NCI-H446 treated with DMSO at 0.1 percent for 48 hours (cell line): Measurements from ENCODE around the gene NKAIN2.
"Not testable (repeated sequence)": the region's sequence is repeated elsewhere in the genome, so short reads cannot be mapped to it uniquely, and the experiment has no call there.

Experiments used
- DNase-seq: peaks from one replicate; lab custom pipeline; 2025; lab: John Stamatoyannopoulos, UW

Gene NKAIN2

GRCh38 chr6:124517339-124517738 is 713.7 kb downstream of the NKAIN2 start:
- DNase-seq = no peak

- no peak for DNase-seq
Measured at GRCh38 chr6:124520514-124520913, 716.8 kb downstream of the NKAIN2 start.

DNA sequence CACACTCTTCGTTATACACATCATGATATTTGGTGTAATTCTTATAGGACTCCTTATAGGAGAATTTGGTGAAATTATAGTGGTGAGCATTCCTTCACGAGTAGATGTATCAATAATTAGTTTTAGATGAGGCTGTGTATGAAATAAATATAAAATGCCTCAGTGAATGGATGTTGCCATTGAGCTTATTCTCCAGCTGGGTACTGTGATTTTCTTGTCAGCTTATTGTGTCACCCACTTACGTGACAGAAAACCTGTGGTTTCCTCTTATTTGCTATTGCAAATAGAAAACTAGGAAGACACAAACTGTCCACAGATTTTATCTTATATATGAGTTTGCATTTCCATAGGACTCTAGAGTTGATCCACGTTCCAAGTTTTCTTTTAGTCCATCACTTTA is 718.7 kb downstream of the NKAIN2 start:
- no peak for DNase-seq

GRCh38 chr6:124524491-124525200 is 721.0 kb downstream of the NKAIN2 start:
- DNase-seq = no peak

DNA sequence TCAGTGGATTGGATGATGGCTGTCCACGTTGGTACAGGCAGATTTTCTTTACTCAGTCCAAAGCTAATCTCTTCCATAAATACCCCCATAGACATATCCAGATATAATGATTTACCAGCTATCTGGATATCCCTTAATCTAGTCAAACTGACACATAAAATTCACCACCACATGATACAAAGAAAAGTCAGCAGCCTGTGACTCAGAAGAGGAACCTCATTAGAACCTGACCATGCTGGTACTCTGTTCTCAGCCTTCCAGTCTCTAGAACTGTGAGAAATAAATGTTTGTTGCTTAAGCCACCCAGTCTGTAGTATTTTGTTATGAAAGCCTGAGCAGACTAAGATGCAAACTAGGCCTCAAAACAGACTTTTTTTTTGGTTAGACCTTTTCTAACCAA is 727.3 kb downstream of the NKAIN2 start:
- DNase-seq = no peak

GRCh38 chr6:124535299-124535698 is 731.6 kb downstream of the NKAIN2 start:
- no peak for DNase-seq

- DNase-seq = no peak
Measured at GRCh38 chr6:124535746-124536145, 732.1 kb downstream of the NKAIN2 start.

- no peak for DNase-seq
Measured at GRCh38 chr6:124536157-124536841, 732.6 kb downstream of the NKAIN2 start.

DNA sequence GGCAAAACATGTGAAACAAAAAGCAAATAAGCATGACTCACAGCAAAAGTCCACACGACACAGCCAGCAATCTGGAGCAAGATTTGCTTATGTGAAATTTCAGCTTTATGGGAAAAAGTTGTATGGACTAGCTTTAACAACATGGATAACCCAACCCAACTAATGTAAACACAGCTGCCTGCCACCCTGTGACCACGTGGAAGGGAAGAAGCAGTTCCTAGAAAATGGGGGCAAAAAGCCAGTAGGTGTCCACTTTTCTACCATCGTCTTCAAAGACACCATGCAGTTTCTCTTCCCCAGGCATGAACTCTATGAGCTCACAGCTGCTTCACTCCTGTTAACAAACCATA is 733.2 kb downstream of the NKAIN2 start:
- DNase-seq = no peak

GRCh38 chr6:124539096-124539495 is 735.4 kb downstream of the NKAIN2 start:
- no peak for DNase-seq

DNA sequence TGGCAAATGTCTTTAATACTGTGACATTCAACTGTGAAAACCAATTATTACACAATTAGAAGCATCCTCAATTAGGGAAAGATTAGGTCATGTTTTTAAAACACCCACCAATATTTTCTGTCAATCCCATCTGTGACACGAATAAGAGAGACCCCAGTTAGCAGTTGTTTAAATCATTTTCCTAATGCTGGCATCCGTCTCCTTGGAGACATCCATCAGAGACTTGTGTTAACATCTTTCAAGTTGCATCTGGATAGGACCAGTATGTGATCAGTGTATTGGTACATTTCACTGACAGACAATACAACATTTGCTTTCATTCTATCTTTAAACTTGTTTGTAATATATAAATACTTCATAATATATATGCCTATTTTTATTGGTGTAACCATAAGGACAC is 737.9 kb downstream of the NKAIN2 start:
- DNase-seq = no peak

- no peak for DNase-seq
Measured at GRCh38 chr6:124546601-124547000, 742.9 kb downstream of the NKAIN2 start.

GRCh38 chr6:124551711-124552233 is 748.1 kb downstream of the NKAIN2 start:
- no peak for DNase-seq

DNA sequence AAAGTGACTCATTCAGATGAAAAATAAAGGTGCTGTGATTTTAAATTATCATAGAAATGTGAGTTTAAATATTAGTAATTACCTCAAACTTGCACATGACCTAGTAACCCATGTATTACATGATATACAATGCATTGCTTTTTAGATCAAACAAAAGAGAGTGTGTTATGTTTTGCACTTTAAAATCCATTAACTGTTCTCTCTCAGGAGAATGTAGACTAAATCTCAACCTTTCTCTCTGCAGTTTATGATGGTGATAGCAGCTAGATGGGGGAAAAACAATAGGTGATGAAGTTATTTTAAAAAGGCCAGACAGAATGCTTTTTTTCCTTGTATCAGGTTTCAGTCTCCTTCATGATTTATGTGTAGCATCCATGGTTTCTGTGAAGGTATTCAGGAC is 754.2 kb downstream of the NKAIN2 start:
- DNase-seq = no peak

GRCh38 chr6:124560078-124560477 is 756.4 kb downstream of the NKAIN2 start:
- not testable (repeated sequence) for DNase-seq

GRCh38 chr6:124560873-124561567 is 757.4 kb downstream of the NKAIN2 start:
- DNase-seq = no peak

DNA sequence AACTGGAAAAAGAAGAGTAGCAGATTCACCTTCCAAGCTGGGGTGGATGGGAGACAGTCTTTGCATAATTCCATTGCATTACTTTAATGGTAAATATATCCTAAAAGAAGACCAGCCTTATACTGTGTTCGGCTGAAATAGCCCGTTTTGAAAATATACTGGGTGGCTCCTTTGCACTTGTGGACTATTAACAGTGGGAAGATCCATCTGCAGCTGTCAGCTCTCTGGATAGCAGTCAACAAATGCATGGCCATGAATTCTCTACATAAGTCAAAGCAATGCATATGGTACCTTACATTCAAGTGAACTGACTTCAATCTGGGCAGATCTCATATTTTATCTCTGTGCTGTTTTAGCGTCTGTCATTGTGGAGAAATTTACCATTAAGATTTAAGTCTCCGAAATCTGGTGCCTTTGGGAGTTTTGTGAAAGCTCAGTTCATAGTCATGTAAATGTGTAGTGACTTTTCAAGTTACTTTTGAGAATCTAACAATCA is 758.0 kb downstream of the NKAIN2 start:
- no peak for DNase-seq

DNA sequence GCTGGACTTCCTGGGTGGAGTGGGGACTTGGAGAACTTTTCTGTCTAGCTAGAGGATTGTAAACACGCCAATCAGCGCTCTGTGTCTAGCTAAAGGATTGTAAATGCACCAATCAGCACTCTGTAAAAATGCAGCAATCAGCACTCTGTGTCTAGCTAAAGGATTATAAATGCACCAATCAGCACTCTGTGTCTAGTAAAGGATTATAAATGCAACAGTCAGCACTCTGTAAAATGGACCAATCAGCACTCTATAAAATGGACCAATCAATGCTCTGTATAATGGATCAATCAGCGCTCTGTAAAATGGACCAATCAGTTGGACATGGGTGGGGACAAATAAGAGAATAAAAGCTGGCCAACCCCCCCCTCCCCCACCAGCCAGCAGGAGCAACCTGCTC is 760.5 kb downstream of the NKAIN2 start:
- not testable (repeated sequence) for DNase-seq

- DNase-seq = no peak
Measured at GRCh38 chr6:124567401-124567800, 763.7 kb downstream of the NKAIN2 start.

DNA sequence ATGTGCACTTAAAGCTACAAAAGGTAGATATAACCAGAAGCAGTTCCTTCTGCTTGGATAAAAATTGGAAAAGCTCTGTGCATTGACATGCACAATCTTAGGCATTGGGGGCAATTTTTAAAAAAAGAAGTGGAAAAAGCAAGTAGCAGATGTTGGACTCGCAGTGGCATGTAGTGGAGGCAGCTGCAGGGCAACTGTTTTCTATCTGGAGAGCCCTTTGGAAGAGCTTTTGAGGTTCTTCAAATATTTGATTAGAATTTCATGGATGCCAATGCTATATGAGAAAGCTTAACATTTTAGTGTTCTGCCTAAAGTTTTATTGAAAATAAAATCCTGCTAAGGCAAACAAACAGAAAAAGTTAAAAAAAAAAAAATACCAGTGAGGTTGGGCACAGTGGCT is 770.3 kb downstream of the NKAIN2 start:
- no peak for DNase-seq

GRCh38 chr6:124577734-124578281 is 774.1 kb downstream of the NKAIN2 start:
- DNase-seq = no peak

DNA sequence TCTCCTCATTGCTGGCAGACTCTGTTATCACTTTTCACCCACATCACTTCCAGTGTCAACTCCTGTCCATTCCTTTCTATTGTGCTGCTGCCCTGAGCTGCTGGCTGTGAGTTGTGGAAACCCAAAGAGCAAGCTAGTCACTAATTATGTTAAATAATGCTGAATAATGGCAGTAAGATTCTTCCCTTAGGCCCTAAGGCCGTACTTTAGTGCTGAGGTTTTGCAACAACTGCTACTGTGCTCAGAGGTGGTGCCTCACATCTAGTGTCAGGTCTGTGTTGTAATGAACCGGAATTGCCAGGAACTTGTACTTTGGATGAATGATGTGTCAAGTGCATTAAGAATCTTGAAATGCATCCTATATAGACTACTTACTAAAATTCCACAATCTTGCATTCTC is 786.3 kb downstream of the NKAIN2 start:
- no peak for DNase-seq

- DNase-seq = no peak
Measured at GRCh38 chr6:124599656-124600055, 796.0 kb downstream of the NKAIN2 start.
